SH-SY5Y (cell line): ENCODE measurements around the gene GCN1.

Source experiments
- GATA2 ChIP-seq: IDR thresholded peaks from 2 replicates; pipeline ENCODE4 v1.6.1; 2011; ENCODE audit warnings: mild to moderate bottlenecking, low read depth, low read length
- GATA3 ChIP-seq: IDR thresholded peaks from 2 replicates; pipeline ENCODE4 v1.6.1; 2011; ENCODE audit warnings: low read depth, mild to moderate bottlenecking, low read length, moderate library complexity

Gene GCN1

GRCh38 chr12:120186654-120187053 lies 7.9 kb downstream of the GCN1 start:
- no peak for TF ChIP-seq GATA3
- no peak for TF ChIP-seq GATA2

- no peak for TF ChIP-seq GATA3
- no peak for TF ChIP-seq GATA2
Measured at GRCh38 chr12:120183211-120183631, 11.3 kb downstream of the GCN1 start.

DNA sequence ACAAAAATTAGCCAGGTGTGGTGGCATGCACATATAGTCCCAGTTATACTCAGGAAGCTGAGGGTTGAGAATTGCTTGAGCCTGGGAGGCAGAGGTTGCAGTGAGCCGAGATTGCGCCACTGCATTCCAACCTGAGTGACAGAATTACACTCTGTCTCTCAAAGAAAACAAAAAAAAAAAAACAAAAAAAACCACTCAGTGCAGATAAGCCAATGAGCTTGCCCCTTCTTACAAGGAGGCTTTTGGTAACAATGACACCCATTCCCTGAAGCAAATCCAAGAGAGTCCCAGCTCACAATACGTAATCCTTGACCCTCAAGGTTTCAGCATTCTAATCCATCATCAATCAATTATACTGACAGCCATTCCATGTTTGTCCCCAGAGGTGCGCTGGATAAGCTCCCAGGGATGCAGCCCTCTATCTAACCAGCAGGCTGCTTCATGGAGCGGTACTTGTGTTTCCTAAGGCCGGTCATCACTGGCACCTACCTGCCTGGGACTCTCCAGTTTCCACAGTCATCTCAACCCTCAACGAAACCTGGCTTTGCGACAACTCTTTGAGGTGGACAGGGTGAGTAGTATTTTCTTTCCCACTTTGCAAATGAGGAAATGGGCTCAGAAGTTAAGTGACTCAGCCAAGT lies 12.4 kb downstream of the GCN1 start:
- no peak for TF ChIP-seq GATA2
- TF ChIP-seq GATA3 = no peak

GRCh38 chr12:120180975-120181374 lies 13.5 kb downstream of the GCN1 start:
- TF ChIP-seq GATA2 = no peak
- TF ChIP-seq GATA3 = no peak

GRCh38 chr12:120175537-120175936 lies 19.0 kb downstream of the GCN1 start:
- TF ChIP-seq GATA3 (no peak), GATA2 (no peak)

DNA sequence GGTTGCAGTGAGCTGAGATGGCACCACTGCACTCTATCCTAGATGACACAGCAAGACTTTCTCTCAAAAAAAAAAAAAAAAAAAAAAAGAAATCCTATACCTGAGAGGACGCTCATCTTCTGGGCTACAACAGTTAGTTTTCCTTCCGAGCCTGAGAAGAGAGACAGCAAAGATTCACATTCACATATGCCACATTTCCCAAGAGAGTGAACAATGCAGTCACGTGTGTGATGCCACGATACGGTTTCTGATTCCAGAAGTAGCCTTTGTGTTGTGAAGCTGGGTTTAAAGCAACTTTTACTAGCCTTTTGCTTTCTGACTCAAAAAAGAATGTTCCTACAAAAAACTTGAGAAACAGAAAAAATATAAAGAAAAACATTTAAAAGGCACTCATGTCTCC lies 19.5 kb downstream of the GCN1 start:
- TF ChIP-seq GATA3 (no peak), GATA2 (no peak)

DNA sequence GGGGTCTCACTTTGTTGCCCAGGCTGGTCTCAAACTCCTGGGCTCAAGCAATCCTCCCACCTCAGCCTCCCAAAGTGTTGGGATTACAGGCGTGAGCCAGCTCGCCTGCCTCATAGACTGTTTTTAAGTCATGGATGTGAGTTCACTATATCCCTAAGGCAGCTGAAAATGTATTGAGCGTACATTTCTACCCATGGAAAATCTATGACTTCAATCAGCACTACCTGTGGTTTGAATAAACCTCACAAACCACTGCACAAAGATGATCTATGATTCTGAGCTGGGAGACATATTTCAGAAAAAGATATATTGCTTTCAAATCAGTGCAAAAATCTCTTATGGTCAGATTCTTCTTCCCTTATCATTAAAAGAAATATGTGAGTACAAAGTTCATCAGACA lies 22.5 kb downstream of the GCN1 start:
- TF ChIP-seq GATA3 = no peak
- no peak for TF ChIP-seq GATA2

DNA sequence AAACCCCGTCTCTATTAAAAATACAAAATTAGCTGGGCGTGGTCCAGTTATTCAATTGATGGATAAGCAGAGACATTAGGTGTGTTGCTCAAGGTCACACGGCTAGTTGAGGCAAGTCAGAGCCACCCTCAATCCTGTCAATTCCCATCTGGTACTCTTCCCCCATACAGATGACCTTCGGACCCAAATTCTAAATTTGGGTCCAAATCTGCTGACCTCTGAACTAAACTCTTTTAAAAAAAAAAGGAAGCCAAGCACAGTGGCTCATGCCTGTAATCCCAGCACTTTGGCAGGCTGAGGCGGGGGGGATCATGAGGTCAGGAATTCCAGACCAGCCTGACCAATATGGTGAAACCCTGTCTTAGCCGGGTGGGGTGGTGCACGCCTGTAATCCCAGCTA lies 23.9 kb downstream of the GCN1 start:
- TF ChIP-seq GATA2 (no peak), GATA3 (no peak)

- TF ChIP-seq GATA3 (no peak), GATA2 (no peak)
Measured at GRCh38 chr12:120169946-120170345, 24.6 kb downstream of the GCN1 start.

- TF ChIP-seq GATA2 = no peak
- no peak for TF ChIP-seq GATA3
Measured at GRCh38 chr12:120168337-120168736, 26.2 kb downstream of the GCN1 start.

DNA sequence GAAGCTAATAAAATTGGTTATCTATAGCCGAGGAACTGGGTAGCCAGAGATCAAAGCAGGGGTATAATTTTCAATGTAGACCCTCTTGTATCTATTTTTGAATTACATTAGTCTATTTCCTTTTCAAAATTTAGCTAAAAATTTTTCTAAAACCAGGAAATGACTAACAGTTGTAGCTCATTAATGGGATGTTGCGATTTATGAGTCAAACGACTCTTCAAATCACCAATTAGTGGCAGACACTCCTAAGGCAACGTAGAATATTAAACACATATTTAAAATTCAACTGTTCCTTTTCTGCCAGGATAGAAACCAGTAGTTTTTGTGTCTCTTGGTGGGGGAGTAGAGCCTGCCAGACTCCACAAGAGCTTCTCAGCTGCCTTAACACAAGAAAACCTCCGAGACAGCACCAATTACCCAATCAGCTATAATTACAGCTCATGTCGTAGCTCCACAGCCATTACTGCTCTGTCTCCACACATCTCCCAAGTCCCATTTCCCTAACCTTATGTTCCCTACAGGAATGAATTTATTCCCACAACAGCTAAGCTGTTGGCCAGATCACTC lies 26.9 kb downstream of the GCN1 start:
- no peak for TF ChIP-seq GATA3
- no peak for TF ChIP-seq GATA2

DNA sequence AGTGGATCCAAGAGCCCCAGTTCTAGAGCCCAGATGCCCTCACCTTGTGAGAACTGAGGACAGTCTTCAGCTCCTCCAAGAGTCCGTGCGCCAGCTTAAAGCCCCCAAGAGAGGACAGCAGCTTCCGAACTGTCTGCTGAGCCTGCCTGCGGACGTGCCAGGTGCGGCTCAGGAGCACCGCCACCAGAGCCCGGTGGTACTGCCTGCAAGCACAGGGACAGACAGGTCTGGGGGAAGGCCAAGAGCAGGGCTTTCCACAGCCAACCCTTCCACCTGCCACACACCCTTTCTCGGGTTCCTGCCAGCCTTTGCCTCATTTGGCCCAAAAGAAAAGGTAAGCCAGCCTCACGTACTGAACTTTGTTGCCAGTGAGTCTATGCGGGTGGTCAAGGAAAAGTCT lies 30.2 kb downstream of the GCN1 start:
- TF ChIP-seq GATA3 = no peak
- TF ChIP-seq GATA2 = no peak

- TF ChIP-seq GATA2 (no peak), GATA3 (no peak)
Measured at GRCh38 chr12:120162763-120163162, 31.8 kb downstream of the GCN1 start.

GRCh38 chr12:120161852-120162251 lies 32.7 kb downstream of the GCN1 start:
- no peak for TF ChIP-seq GATA2
- no peak for TF ChIP-seq GATA3

DNA sequence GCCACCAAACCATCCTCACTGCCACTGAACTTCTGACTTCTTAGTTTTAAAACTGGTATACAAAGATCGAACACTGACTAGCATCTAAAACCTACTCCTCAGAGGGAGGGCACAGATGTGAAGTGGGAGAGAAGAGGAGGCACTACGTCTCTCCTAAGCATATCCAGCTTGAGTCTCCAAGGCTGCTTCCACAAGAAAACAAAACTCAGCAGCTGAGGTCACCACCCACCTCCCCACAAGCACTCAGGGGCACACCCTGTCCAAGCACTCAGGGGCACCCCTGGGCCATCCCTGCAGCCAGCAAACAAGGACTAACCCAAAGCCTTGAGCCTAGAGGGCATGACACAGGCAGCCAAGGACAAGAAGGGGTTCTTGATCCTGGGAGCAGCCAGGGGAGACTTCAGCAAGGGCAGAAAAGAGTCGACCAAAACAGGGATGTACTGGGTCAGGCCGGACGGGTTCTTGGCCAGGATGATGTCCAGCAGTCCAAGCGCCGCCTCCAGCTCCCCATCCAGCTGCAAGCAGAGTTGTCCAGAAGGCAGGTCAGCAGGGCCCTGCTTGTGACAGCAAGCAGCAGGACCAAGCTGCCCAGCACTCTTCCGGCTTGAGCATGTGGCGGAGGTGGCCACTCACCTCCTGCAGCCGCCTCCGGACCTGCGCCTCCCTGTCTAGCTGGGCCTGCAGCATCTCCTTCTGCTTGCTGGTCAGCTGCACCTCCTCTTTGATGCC lies 34.8 kb downstream of the GCN1 start:
- TF ChIP-seq GATA3 = no peak
- no peak for TF ChIP-seq GATA2
